Measurements from ENCODE around the gene UGT1A1.

The UGT1A1 gene

GRCh38 chr2:233798335-233799086, 38.4 kb downstream of the UGT1A1 start:
- no peak for DNase-seq

GRCh38 chr2:233799087-233799665, 39.1 kb downstream of the UGT1A1 start:
- DNase-seq: peak; percentile 6

GRCh38 chr2:233799716-233800115, 39.6 kb downstream of the UGT1A1 start:
- DNase-seq: no peak

GRCh38 chr2:233800208-233800607, 40.1 kb downstream of the UGT1A1 start:
- no peak for DNase-seq

GRCh38 chr2:233801357-233802131, 41.5 kb downstream of the UGT1A1 start:
- DNase-seq: peak; percentile 19

- peak; percentile 9 for DNase-seq
These were observed 42.2 kb downstream of the UGT1A1 start for GRCh38 chr2:233802132-233802815.

- peak; percentile 21 for DNase-seq
These were observed 43.3 kb downstream of the UGT1A1 start for GRCh38 chr2:233803292-233803911.

GRCh38 chr2:233803994-233804393, 43.9 kb downstream of the UGT1A1 start:
- DNase-seq: peak; percentile 12

GRCh38 chr2:233807215-233807865, 47.3 kb downstream of the UGT1A1 start:
- DNase-seq: peak; percentile 27

GRCh38 chr2:233807966-233808935, 48.2 kb downstream of the UGT1A1 start:
- DNase-seq: peak; percentile 14

- DNase-seq: peak; percentile 6
These were observed 50.3 kb downstream of the UGT1A1 start for GRCh38 chr2:233810385-233810784.

GRCh38 chr2:233811087-233811486, 51.0 kb downstream of the UGT1A1 start:
- no peak for DNase-seq

- DNase-seq: peak; percentile 1
These were observed 51.7 kb downstream of the UGT1A1 start for GRCh38 chr2:233811732-233812131.

- peak; percentile 15 for DNase-seq
These were observed 53.4 kb downstream of the UGT1A1 start for GRCh38 chr2:233813236-233814055.

- DNase-seq: peak; percentile 18
These were observed 54.2 kb downstream of the UGT1A1 start for GRCh38 chr2:233814056-233814835.

GRCh38 chr2:233815861-233816260, 55.8 kb downstream of the UGT1A1 start:
- DNase-seq: no peak

- no peak for DNase-seq
These were observed 56.3 kb downstream of the UGT1A1 start for GRCh38 chr2:233816334-233816733.

- peak; percentile 3 for DNase-seq
These were observed 56.7 kb downstream of the UGT1A1 start for GRCh38 chr2:233816771-233817170.

GRCh38 chr2:233817361-233817911, 57.4 kb downstream of the UGT1A1 start:
- DNase-seq: peak; percentile 18

Measured in activated CD4-positive, CD25-positive, alpha-beta regulatory T cell treated with anti-CD3 and anti-CD28 coated beads, Interleukin-2, amount 50 U/mL, for 72 hours (primary cell).